Activated CD8-positive, alpha-beta T cell treated with anti-CD3 and anti-CD28 coated beads for 36 hours (primary cell): ENCODE measurements around the gene MAP1LC3B2. TPM values are rescaled to one million over a fixed set of nuclear protein-coding genes. Genes with fewer than 3 reads are reported as not detected.
A peak's percentile ranks its signal among the peaks of the same experiment; 100 is the strongest.

Experiments used
- ATAC-seq: fragments of 200-7000 bp; cut with Tn5 transposase; one replicate; pipeline ENCODE4 v1.10.0; 2021; ENCODE audit warnings: mild to moderate bottlenecking, moderate library complexity
- CTCF ChIA-PET: fragments of 350-600 bp; sonication (Branson Sonifier 250); formaldehyde crosslinking; loops from one replicate; lab custom pipeline; 2021; ENCODE audit warnings: antibody characterized with exemption; lab: Charles Lee
- POLR2A ChIA-PET: fragments of 350-600 bp; sonication (Branson Sonifier 250); formaldehyde crosslinking; loops from one replicate; lab custom pipeline; 2021; ENCODE audit warnings: antibody characterized with exemption; lab: Charles Lee
- DNase-seq: peaks from one replicate; pipeline ENCODE4 v3.0.0-alpha.2; 2020
- H3K27ac Mint-ChIP-seq: one replicate; pipeline ENCODE4 v1.8.0; 2021; ENCODE audit warnings: mild to moderate bottlenecking, mixed read lengths
- H3K27me3 Mint-ChIP-seq: one replicate; pipeline ENCODE4 v1.8.0; 2021; ENCODE audit warnings: mixed read lengths
- H3K36me3 Mint-ChIP-seq: one replicate; pipeline ENCODE4 v1.8.0; 2021; ENCODE audit warnings: low read depth, mixed read lengths
- H3K4me1 Mint-ChIP-seq: one replicate; pipeline ENCODE4 v1.8.0; 2021; ENCODE audit warnings: low read depth, mixed read lengths
- H3K4me3 Mint-ChIP-seq: one replicate; pipeline ENCODE4 v1.8.0; 2021; ENCODE audit warnings: mild to moderate bottlenecking, moderate library complexity, mixed read lengths
- H3K9me3 Mint-ChIP-seq: one replicate; pipeline ENCODE4 v1.8.0; 2021; ENCODE audit warnings: mixed read lengths
- CTCF ChIP-seq: fragments of 200-600 bp; IDR thresholded peaks from one replicate; pipeline ENCODE4 v1.8.0; 2022; ENCODE audit warnings: antibody characterized with exemption, mild to moderate bottlenecking
- intact Hi-C: fragments of 100-400 bp; cut with micrococcal nuclease; formaldehyde crosslinking; loops from one replicate; pipeline ENCODE4 v1.10.0; 2022
- total RNA-seq, 2 experiments: library from RNA; stranded (reverse); gene quantifications; one replicate each; pipeline ENCODE4 v1.2.3, GENCODE V29; 2021

The MAP1LC3B2 gene
- total RNA-seq, 2 experiments from 2014 or later: 1.9 to 3.1 TPM

GRCh38 chr12:116609319-116610114 lies 50.3 kb downstream of the MAP1LC3B2 start:
- intact Hi-C loops: loop anchor here (10.0 kb wide), 1 partner anchor 615 kb away; no protein-coding TSS in a partner anchor
- H3K9me3 Mint-ChIP-seq: no peaks in the 10 kb centered on the region
- no peaks in the 10 kb centered on the region for H3K27me3 Mint-ChIP-seq
- no peak overlapping the region for H3K4me3 Mint-ChIP-seq
- H3K27ac Mint-ChIP-seq: no peak overlapping the region
- peak; percentile 64 for DNase-seq
- POLR2A ChIA-PET: no interaction called here
- peak; percentile 61 for TF ChIP-seq CTCF
- H3K36me3 Mint-ChIP-seq: no peaks in the 10 kb centered on the region
- CTCF ChIA-PET: interaction anchor here (0.6 to 1.9 kb wide), 10 partner anchors 10 to 642 kb away, joined by 3 to 10 read pairs (median 4); no protein-coding TSS in a partner anchor
- ATAC-seq: no peak
- no peaks in the 10 kb centered on the region for H3K4me1 Mint-ChIP-seq

DNA sequence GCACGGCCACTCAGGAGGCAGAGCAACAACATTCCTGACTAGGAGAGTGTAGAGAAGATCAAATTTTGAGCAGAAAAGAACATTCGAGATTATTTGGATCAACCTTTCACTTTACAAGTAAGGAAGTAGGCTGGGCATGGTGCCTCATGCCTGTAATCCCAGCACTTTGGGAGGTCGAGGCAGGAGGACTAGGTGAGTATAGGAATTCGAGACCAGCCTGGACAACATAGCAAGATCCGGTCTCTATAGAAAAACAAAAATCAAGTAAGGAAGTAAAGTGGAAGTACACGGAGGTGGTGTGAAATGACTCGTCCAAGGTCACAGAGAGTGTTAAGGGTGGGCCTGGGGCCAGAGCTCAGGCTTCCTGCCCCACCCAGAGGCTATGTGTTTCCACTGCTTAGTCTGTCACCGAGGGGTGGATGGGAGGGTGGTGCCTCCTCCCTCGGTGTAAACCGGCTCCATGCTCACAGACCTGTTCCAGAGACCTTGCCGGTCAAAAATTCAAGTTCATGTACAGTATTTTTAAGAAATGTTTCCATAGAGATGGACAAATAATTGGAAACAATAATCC lies 51.9 kb downstream of the MAP1LC3B2 start:
- no peaks in the 10 kb centered on the region for H3K4me1 Mint-ChIP-seq
- H3K4me3 Mint-ChIP-seq: no peak overlapping the region
- peak; percentile 18 for DNase-seq
- no peaks in the 10 kb centered on the region for H3K9me3 Mint-ChIP-seq
- no peaks in the 10 kb centered on the region for H3K36me3 Mint-ChIP-seq
- ChIA-PET POLR2A (no interaction called here), CTCF (interaction anchor here (1.1 kb wide), 2 partner anchors 98 to 114 kb away, joined by 3 to 4 read pairs; no protein-coding TSS in a partner anchor)
- no peak for TF ChIP-seq CTCF
- no peak overlapping the region for H3K27ac Mint-ChIP-seq
- ATAC-seq: no peak
- H3K27me3 Mint-ChIP-seq: no peaks in the 10 kb centered on the region
- intact Hi-C loops: no loop called here

DNA sequence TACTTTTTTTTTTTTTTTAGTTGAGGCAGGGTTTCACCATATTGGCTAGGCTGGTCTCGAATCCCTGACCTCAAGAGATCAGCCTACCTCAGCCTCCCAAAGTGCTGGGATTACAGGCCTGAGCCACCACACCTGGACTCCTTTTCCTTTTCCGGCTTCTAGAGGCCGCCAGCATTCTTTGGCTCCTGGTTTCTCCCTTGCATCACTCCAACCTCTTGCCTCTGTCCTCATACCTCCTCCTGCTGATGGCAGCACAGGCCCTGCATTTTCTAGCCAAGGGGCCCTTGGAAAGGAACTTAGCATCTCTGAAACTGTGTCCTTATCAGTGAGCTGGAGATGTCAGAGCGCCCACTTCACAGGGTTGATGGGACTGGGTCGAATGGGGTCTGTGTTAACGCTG lies 53.3 kb downstream of the MAP1LC3B2 start:
- no peaks in the 10 kb centered on the region for H3K9me3 Mint-ChIP-seq
- ChIA-PET CTCF (no interaction called here), POLR2A (no interaction called here)
- H3K27ac Mint-ChIP-seq: no peak overlapping the region
- TF ChIP-seq CTCF: no peak
- DNase-seq (no peak), ATAC-seq (no peak)
- intact Hi-C loops: no loop called here
- no peak overlapping the region for H3K4me3 Mint-ChIP-seq
- no peaks in the 10 kb centered on the region for H3K27me3 Mint-ChIP-seq
- no peaks in the 10 kb centered on the region for H3K4me1 Mint-ChIP-seq
- H3K36me3 Mint-ChIP-seq: no peaks in the 10 kb centered on the region

DNA sequence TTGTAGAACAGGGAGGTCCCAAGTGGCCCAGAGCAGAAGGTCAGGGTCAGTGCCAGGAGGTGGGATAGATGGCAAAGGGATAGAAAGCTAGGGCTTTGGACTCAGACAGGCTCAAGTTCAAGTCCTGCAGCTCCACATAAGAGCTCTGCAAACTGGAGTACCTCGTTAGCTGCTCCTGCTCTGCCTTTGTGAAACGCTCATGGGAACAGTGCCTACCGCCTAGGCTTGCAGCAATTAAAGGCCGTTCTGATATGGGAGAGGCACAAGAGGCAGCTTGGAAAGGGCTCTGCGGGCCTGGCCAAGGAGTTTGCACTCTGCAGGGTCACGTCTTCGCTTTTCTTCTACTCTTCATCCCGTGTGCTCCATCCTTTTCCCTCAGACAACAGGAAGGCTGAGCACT lies 54.1 kb downstream of the MAP1LC3B2 start:
- TF ChIP-seq CTCF: no peak
- Mint-ChIP-seq H3K27ac (no peak overlapping the region), H3K4me1 (no peaks in the 10 kb centered on the region), H3K27me3 (no peaks in the 10 kb centered on the region), H3K4me3 (no peak overlapping the region), H3K9me3 (no peaks in the 10 kb centered on the region), H3K36me3 (no peaks in the 10 kb centered on the region)
- no peak for DNase-seq
- POLR2A ChIA-PET: interaction anchor here (0.9 kb wide), 1 partner anchor 98 kb away, joined by 4 read pairs; no protein-coding TSS in a partner anchor
- CTCF ChIA-PET: no interaction called here
- intact Hi-C loops: no loop called here
- no peak for ATAC-seq
